GM19397 (cell line): ENCODE measurements around the gene R3HDM1.
"Not testable (repeated sequence)": the region's sequence is repeated elsewhere in the genome, so short reads cannot be mapped to it uniquely, and the experiment has no call there.

Experiments
- ATAC-seq: cut with Tn5 transposase; IDR thresholded peaks from one replicate; pipeline ENCODE4 v1.9.1; 2021; ENCODE audit warnings: mild to moderate bottlenecking, moderate library complexity; ENCODE audit not compliant: unreplicated experiment

R3HDM1 gene

DNA sequence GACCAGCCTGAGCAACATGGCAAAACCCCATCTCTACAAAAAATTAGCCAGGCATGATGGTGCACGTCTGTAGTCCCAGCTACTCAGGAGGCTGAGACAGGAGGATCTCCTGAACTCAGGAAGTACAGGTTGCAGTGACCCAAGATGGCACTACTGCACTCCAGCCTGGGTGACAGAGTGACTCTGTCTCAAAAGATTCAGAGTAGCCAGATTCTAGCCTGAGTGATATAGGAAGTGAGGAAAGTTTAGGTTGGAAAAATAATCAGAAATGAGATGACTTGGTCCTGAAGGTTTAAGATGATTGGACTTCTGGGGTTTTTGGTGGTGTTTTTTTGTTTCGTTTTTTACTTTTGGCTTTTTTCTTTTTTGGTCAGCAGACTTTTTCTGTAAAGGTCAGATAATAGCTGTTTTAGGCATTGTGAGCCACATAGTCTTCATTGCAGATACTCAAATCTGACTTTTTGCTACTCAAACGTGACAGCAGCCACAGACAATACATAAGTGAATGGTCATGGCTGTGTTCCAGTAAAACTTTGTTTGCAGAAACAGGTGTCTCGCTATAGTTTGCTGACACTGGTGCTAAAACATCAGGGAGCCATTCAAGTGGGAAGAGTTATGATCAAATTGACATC lies 106.3 kb downstream of the R3HDM1 start:
- peak; percentile 66 for ATAC-seq

DNA sequence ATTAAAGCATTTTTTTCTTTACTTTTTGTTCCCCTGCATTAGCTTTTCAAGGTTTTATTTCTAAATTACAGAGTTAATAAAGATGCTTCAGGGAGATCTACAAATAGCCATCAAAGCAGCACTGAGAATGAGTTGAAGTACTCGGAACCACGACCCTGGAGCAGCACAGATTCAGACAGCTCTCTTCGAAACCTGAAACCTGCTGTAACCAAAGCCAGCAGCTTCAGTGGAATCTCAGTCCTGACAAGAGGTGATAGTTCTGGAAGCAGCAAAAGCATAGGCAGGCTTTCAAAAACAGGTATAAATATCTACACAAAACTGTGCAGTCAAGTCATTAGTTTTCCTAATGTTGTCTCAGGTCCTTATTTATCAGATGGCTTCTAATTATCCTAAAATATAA lies 107.5 kb downstream of the R3HDM1 start:
- ATAC-seq = no peak

DNA sequence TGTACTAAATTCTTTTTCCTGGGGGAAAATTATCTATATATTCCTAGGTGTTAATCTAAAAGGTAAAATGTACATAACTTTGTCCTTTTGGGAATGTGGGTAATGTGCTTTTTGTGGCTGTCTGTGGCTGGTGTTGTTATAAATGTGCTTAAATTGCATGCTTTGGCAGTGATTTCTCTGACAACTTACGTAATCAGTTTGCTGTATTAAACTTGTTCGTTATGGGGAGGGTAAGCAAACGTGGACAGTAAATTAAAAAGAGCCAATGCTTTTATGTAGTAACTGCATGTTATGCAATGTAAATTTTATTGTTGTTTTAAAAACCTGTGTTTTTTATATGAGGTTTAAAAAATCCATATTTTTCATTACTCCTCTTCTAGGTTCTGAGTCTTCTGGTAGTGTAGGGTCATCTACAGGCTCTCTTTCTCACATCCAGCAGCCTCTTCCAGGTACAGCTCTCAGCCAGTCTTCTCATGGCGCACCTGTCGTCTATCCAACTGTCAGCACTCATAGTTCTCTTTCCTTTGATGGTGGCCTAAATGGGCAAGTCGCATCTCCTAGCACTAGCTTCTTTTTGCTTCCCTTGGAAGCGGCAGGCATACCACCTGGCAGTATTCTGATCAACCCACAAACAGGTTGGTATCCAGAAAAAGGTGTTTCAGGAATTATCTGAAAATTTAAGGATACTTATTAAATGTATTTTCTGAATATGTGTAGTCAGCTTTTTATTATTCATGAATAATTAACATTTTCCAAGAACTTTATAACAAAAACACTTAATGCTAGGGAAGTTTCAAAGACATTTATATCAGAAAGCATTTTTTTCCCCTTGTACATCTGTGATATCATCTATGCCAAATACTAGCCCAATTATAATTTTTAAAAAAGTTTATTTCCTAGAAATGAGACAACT lies 110.1 kb downstream of the R3HDM1 start:
- no peak for ATAC-seq

DNA sequence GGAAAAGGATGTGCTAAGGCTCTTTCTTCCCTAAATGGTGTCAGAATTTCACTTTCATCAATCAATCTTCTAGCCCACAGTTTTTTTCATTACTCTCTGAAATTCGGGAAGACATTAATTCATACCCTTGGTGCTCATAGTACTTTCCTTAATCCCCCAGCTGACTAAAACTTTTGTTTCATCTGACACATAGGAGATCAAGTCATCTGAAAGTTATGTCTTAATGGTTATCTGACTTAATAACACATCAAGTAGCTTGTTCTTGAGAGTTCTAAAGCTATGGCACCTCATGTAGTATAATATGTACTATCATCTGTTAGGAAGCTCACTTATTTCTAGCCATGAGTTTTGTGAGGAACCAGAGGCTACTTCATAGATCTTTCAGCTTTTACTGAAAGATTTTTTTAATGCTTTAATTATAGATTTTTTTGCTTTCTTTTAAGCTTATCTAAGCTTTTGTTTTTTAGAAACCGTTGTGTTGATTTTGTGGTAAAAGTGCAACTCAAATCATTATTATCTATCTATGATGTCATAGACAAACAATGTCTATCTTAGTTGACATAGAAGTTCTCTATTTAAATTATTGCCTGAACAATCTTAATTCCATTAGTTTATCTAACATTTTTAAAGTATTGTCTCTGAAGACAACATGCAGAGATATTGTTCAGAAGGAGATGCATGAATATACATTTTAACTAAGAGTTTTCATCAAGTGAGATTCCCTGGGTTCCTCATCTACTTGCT lies 116.7 kb downstream of the R3HDM1 start:
- ATAC-seq = no peak

DNA sequence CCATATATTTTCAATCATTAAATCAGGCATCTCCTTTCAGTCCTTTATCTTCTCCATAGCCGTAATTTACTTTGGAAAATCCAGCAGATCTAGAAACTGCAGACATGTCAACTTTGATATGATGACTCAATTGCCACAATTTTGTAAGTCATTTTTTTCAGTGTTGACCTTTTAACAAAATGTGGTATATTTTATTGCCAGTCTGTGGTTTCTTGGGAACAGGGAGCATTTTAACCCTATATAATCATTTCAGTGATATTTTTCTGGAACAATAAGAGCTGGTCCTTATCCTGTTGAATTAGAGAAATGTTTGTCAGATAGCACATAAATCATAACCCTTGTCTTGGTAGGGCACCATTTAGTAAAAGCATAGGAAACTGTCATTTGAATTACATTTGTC lies 119.4 kb downstream of the R3HDM1 start:
- ATAC-seq = no peak

DNA sequence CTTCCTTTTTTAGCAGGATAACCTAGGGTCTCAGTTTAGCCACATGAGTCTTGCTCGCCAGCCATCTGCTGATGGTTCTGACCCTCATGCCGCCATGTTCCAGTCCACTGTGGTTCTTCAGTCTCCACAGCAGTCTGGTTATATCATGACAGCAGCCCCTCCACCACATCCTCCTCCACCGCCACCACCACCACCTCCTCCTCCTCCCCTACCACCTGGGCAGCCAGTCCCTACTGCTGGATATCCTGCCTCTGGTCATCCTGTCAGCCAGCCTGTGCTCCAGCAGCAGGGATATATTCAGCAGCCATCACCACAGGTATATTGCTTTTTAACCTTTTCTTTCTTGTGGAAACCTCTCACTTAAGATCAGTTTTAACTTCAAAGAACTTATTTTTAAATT lies 120.4 kb downstream of the R3HDM1 start:
- no peak for ATAC-seq

DNA sequence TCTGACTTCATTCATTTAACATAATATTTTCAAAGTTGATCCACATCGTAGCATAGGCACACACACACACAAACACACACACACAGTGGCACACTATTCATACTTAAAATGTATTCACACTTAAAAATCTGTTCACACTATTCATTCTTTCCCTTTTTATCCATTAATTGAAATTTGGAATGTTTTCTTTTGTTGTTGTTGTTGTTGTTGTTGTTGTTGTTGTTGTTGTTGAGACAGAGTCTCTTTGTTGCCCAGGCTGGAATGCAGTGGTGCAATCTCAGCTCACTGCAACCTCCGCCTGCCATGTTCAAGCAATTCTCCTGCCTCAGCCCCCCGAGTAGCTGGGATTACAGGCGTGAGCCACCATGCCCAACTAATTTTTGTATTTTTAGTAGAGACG lies 123.0 kb downstream of the R3HDM1 start:
- ATAC-seq = not testable (repeated sequence)

DNA sequence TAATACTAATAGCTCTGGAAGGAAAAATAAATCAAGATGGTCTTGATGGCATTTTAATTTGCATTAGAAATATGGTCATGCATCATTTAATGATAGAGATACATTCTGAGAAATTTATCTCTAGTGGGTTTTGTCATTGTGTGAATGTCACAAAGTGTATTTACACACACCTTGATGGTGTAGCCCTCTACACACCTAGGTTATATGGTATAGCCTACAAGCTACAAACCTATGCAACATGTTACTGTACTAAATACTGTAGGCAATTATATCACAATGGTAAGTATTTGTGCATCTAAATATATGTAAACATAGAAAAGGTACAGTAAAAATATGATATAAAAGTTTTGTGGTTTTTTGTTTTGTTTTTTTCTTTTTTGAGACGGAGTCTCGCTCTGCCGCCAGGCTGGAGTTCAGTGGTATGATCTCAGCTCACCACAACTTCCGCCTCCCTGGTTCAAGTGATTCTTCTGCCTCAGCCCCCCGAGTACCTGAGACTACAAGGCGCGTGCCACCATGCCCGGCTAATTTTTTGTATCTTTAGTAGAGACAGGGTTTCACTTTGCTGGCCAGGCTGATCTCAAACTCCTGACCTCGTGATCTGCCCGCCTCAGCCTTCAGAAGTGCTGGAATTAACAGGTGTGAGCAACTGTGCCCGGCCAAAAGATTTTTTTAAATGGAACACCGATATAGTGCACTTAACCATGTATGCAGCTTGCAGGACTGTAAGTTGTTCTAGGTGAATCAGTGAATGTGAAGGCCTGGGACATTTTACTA lies 126.7 kb downstream of the R3HDM1 start:
- no peak for ATAC-seq

DNA sequence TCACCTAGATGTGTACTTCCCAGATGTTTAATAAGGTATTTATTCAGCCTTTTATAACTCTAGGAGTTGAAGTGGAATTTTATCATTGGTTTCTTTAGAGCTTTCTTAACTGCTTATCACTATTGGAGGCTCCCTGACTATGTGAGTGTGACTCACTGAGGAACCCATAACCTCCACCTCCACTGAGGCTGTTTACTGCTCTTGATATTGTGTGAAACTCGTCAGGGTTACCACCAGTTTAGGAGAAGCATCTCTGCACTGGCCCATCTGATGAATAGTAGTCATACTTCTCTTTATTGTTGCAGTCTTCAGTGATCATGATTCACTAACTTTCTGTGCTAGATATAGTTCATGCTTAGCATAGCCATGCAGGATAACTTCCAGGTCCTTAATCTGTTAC lies 130.8 kb downstream of the R3HDM1 start:
- no peak for ATAC-seq

DNA sequence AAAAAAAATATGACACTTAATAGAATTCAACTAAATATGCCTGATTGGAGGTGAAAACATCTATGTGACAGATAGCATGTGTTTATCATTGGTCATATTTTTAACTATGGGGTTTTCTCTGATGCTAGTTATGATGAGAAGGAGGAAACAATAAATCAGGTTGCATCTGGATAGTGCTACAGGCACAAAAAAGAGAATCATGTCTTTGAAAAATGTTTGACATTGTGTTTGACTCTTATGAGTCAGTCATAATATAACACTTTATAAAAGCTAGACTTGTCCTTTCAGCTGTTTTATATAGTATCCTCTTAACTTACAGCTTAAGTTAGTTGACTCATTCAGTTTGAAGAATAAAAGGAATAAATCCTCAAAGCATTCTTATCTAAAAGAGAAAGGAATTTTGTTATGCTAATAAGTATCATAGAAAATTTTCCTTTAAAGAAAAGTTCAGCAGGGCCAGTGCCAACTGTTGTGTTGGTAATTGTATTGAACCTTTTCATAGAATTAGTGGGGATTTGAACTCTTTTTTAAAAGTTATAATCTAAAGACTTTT lies 131.9 kb downstream of the R3HDM1 start:
- no peak for ATAC-seq

DNA sequence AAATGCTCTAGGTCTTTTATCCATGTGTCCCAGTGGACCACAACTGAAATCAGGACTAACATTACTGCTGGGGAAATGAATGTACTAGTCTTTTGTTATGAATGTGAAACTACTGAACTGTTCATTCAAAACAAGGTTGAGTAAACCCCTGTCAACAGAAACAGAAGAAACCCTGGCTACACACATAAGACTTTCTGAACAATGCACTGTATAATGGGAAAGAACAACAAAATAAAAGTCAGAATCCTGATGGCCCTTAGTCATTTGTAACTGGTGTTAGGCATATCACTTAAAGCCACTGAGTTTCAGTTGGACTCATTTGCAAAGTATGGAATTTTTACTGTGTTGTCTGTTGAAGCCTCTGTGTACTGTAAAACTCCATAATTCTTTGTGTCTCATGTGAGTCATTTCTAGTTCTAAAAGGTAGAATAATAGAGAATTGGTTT lies 133.4 kb downstream of the R3HDM1 start:
- ATAC-seq = peak; percentile 82

DNA sequence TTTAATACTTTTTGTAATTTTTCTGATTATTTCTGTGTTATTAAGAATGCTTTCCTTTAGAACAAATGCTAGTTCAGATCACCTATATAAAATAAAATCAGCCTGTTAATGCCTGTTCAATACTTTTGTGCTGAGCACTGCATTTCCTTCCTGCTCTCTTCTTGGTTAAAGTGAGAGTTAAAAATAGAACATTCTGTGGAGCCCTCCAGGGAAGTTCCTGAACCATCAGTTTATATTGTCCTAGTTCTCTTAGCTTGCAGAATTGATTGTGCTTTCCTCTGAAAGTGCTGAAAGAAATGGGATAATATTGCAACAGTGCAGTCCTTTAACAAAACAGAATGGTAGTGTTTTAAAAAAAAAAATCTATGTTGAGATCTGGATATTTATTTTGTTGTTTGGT lies 135.8 kb downstream of the R3HDM1 start:
- no peak for ATAC-seq

DNA sequence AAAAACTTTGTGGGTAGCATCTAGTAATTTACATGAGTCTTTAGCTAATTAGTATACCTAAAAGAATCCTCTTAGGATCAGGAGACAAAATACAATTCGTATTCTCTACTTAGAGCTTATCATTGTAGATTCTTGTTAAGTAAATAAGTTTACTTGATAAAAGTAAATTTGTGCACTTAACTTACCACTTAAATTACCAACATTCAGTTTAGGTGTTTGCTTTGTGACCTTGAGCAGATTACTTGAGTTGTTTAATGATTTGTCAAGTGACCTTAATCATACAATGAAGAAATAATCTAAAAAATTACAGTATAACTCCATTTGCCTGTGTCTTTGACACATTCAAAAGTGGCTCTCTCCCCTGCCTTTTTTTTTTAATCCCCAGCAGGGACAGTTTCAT lies 143.2 kb downstream of the R3HDM1 start:
- ATAC-seq = no peak

DNA sequence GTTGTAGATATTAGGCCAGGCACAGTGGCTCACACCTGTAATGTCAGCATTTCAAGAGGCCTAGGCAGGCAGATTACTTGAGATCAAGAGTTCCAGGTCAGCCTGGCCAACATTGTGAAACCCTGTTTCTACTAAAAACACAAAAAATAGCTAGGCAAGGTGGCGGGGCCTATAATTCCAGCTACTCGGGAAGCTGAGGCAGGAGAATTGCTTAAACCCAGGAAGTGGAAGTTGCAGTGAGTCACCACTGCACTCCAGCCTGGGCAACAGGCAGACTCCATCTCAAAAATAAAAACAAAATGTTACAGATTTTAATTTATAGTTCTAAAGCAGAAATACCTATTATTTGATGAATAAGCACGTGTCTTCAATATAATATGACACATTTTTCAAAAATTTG lies 144.7 kb downstream of the R3HDM1 start:
- ATAC-seq = no peak

DNA sequence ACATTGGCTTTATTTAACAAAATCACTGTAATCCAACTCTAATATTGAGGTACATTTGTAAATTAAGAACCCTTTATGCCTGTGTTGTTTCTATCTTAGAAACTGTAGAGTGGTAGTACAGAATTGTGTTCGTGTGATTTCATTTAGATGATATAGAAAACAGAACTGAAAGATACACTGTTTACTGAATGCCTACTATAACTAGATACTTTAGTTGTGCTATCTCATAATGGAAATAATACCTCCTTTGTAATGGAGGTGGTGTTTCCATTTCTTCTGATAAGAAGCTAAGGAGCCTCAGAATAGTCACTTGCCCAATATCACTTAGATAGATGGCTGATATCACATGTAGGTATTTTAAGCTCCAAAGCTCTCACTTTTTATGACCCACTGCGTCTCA lies 147.8 kb downstream of the R3HDM1 start:
- no peak for ATAC-seq

DNA sequence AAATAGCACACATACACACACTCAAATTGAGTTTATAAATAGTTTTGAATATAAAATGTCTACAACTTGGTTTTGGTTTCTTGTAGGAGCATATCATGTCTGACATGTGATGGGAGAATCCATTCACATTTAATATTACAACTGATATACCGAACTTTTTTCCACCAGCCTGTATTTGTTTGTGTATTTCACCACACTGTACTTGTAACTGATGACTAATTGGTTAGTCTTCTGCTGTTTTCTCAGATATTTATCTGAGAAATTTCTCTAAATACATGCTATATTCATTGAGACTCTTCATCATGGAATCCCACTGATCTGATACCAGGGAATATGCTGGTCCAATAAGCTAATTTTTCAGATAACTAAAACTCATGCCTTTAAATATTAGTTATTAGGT lies 154.1 kb downstream of the R3HDM1 start:
- no peak for ATAC-seq

DNA sequence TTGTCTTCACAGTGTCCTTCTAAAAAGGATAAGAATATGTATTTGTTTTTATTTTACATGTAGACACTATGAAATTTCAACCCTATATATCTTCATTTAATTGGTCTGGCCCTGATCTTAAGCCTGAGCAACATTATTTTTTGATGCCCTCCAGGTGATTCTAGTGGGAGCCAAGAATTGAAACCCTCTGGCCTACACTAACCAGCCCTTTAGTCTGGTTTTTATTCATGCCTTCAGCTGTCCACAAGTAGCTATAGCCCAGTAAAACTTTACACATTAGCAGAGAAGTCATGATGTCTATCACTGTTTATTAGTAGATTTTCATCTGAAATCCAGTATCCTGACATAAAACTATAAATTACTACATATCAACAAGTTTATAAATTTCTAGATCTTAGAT lies 157.7 kb downstream of the R3HDM1 start:
- ATAC-seq = no peak

DNA sequence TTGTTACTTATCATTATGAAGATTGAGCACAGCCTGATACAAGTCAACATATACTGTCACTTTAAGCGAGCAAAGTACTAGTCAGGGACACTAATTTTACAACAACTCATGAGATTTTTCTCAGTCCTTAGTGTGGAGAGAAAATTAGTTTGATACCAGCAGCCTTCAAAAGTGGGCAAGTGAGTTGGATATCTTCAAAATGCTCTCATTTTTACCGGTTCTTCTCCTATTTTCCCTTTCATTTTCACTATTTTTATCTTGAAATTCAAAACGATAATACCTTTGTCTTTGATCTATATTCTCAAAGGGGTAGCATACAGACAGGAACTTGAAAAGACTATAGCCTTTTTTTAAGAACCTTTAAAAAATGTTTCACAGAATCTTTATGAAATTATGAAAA lies 158.4 kb downstream of the R3HDM1 start:
- no peak for ATAC-seq

DNA sequence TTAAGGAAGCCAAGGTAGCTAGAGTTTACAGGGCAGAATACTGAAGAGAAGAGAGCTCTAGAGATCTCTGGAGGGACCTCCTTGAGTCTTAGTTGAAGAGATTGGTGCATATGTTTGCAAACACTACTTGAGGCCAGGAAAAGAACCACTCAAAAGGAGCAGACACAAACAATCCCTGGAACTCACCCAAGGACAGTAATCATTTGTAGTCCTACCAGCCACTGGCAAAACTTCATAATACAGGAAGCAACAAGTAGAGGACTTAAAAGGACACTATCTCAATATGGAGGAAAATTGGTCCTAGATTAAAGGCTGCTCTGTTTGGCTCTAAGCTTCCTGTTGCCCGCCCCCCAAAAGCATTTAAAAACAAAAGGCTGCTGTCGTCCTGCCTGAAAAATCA lies 163.4 kb downstream of the R3HDM1 start:
- no peak for ATAC-seq

DNA sequence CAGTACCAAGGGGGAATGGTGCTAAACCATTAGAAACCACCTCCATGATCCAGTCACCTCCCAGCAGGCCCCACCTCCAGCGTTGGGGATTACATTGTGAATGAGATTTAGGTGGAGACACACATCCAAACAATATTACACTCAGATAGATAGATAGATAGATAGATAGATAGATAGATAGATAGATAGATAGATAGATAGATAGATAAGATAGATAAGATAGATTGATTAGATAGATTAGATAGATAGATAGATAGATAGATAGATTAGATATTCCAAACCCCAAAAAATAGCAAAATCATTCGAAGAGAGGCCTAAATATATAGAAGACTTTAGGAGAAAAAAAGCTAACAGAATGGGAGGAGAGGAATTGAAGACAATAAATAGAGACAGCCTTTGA lies 167.6 kb downstream of the R3HDM1 start:
- ATAC-seq = no peak

DNA sequence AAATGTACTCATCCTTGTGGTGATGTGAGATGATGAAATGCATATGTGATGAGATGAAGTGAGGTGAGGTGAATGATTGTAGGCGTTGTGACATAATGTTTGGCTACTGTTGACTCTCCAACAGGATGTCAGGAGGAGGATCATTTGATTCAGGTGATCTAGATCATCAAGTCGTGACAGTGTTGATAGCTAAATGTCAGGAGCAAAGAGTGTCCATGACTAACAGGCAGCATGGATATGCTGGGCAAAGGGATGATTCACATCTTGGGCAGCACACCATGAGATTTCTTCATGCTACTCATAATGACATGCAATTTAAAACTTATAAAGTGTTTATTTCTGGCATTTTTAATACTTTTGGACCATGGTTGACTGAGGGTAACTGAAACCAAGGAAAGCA lies 170.2 kb downstream of the R3HDM1 start:
- ATAC-seq = no peak
